Ascending aorta (tissue), 2 donors: Measurements from ENCODE around the gene MFN2. TPM values are rescaled to one million over a fixed set of nuclear protein-coding genes. Genes with fewer than 3 reads are reported as not detected.

ENCODE experiments used
- DNase-seq, 2 donors: peaks; one replicate each; pipeline ENCODE4 v3.0.0-alpha.2; 2019; ENCODE audit warnings: low spot score in 2 of 2
- H3K27ac ChIP-seq, 2 donors: fragments of 200-600 bp; sonication (generic); one replicate each; pipeline ENCODE4 v1.5.1; 2016 to 2017; ENCODE audit warnings: mild to moderate bottlenecking in 1 of 2
- H3K27me3 ChIP-seq: fragments of 200-600 bp; sonication (generic); one replicate; pipeline ENCODE4 v1.5.1; 2017
- H3K36me3 ChIP-seq, 2 donors: fragments of 200-600 bp; sonication (generic); one replicate each; pipeline ENCODE4 v1.5.1; 2016
- H3K4me1 ChIP-seq, 2 donors: fragments of 200-600 bp; sonication (generic); one replicate each; pipeline ENCODE4 v1.5.1; 2016 to 2017; ENCODE audit warnings: mild to moderate bottlenecking in 1 of 2
- H3K4me3 ChIP-seq, 2 donors: fragments of 200-600 bp; sonication (generic); one replicate each; pipeline ENCODE4 v1.5.1; 2016 to 2017; ENCODE audit warnings: mild to moderate bottlenecking in 1 of 2
- H3K9me3 ChIP-seq, 2 donors: fragments of 200-600 bp; sonication (generic); one replicate each; pipeline ENCODE4 v1.5.1; 2016
- intact Hi-C: fragments of 100-400 bp; cut with DNase I; formaldehyde crosslinking; loops from one replicate; pipeline ENCODE4 v1.15.1; 2023
- total RNA-seq: library from RNA; depleted of rRNA; stranded (reverse); fragments of >200 nt; gene quantifications from one replicate; pipeline ENCODE4 v1.1.0, GENCODE V29; 2016
- TF ChIP-seq, protein P1 (sequence below), 3 experiments: fragments of 200-600 bp in 2 of 3; fragments of 450-650 bp in 1 of 3; sonication (generic) in 2 of 3; IDR thresholded peaks; one replicate each; pipeline ENCODE4 v1.5.1; 2016 to 2019; ENCODE audit warnings: antibody characterized with exemption in 3 of 3, mild to moderate bottlenecking in 1 of 3, moderate library complexity in 1 of 3

Gene MFN2
- total RNA-seq, 1 donor from 2014 or later, result 85.6 TPM

DNA sequence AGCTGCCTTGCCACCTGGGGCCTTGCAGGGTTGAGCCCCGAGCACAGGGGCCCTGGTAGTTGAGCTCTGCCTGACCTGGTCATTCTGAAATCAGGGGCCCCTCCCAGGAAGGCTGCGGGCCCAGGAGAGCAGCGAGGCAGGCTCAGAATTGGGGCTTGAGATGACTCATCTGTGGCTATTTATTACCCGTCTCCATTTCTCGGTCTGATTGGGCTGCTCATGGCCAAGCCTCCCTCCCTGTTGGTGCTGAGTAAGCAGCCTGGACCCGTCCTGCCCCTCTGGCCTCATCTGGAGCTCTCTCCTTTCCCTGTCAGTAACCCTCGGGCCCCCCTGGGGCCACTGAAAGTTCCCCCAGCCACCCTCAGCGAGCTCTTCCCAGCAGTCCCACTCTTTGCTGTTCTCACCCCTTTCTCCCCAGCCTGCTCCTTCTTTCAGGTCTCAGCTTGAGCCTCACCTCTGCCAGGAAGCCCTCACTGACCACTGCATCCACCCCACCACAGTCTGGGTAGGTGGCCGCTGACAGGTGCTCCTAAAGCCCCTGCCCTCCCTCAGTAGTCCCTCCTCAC lies 71.8 kb downstream of the MFN2 start:
- TF ChIP-seq, protein P1, sequence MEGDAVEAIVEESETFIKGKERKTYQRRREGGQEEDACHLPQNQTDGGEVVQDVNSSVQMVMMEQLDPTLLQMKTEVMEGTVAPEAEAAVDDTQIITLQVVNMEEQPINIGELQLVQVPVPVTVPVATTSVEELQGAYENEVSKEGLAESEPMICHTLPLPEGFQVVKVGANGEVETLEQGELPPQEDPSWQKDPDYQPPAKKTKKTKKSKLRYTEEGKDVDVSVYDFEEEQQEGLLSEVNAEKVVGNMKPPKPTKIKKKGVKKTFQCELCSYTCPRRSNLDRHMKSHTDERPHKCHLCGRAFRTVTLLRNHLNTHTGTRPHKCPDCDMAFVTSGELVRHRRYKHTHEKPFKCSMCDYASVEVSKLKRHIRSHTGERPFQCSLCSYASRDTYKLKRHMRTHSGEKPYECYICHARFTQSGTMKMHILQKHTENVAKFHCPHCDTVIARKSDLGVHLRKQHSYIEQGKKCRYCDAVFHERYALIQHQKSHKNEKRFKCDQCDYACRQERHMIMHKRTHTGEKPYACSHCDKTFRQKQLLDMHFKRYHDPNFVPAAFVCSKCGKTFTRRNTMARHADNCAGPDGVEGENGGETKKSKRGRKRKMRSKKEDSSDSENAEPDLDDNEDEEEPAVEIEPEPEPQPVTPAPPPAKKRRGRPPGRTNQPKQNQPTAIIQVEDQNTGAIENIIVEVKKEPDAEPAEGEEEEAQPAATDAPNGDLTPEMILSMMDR (IDR thresholded peaks at IDR 0.05), result no peak
- peak; percentile 45 to 89 for DNase-seq

DNA sequence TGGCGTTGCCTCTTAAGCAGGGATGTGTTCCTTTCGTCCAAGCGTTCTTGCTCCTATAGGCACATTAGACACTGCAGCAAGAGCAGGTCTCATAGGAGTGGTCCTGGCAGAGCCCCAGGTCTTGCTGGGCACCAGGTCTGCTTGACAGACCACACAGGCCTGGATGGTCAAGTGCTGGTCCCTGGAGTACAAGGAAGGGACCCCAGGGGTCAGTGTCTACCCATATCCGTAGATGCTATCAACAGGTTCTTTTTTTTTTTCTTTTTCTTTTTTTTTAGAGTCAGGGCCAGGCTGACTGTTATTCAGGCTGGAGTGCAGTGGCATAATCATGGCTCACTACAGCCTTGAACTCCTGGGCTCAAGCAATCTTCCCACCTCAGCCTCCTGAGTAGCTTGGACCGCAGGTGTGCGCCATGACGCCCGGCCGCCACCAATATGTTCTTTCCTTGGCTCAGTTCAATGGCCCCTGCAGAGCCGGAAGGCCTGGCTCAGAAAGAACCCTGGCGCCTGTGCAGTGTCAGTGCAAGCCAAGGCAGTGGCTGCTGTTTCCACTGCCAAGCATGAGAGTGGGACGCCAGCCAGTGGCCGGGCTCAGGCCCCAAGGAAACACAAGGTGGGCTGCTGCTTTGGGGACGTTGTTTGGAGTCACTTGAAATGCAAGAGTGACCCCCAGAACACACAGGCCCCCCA lies 72.9 kb downstream of the MFN2 start:
- Histone ChIP-seq H3K9me3 (no peaks in the 10 kb centered on the region), H3K27ac (peak overlapping the region; percentile 35 to 64), H3K27me3 (no peaks in the 10 kb centered on the region), H3K36me3 (no peaks in the 10 kb centered on the region), H3K4me3 (no peak overlapping the region), H3K4me1 (peaks cover 10 to 12% of the 10 kb centered on the region in 2 donors)
- DNase-seq, result peak in 1 of 2 donors; percentile 74
- intact Hi-C loops, result loop anchor here (1.0 kb wide), 1 partner anchor 34 kb away; the partner anchor contains the start of gene MIIP
- TF ChIP-seq, protein P1 (IDR thresholded peaks at IDR 0.05), result peak in 2 of 3 experiments; percentile 20 to 40

More for the DNA sequence above, 71.8 kb downstream of the MFN2 start:
- Histone ChIP-seq H3K27ac (peak overlapping the region; percentile 35 to 64), H3K27me3 (no peaks in the 10 kb centered on the region), H3K36me3 (no peaks in the 10 kb centered on the region), H3K4me1 (peaks cover 10 to 12% of the 10 kb centered on the region in 2 donors), H3K9me3 (no peaks in the 10 kb centered on the region), H3K4me3 (peak overlapping the region; percentile 6 to 9)
- intact Hi-C loops, result loop anchor here (1.0 kb wide), 1 partner anchor 33 kb away; the partner anchor contains the start of gene MIIP

DNA sequence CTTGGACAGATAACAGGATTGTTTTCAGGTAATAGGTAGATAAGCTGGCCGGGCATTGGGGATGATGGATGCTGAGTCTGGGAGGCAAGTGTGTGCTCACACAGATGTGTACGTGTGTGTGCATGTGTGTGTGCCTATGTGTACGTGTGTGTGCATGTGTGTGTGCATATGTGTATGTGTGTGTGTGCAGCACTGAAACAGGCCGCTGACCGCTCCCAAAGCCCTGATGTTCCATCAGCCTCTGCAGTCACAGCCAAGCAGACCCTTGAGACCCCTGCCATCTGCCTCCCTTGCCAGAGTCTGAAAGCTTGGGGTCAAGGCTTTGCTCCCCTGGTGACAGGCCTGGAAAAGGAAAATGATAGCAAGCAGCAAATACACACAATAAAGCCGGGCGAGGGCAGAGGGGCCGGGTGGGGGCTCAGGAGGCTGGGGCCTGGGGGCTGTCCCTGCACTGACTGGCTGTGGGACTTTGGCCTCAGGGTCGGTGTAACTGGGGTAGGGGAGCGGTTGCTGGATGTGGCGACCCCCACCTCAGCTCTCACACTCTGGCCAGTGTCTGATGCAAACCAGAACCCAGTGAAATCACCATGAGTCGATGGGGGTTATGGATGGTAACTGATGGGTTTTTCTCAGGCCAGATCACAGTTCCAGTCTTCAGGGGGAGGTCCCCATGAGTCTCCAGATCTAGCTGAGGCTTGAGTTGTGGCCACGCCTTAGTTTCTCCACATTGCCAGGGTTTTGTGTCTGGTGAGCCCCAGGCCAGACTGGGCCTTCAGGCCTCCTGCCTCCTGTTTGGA lies 73.7 kb downstream of the MFN2 start:
- TF ChIP-seq, protein P1 (IDR thresholded peaks at IDR 0.05), result no peak
- no peak overlapping the region for H3K27ac ChIP-seq
- H3K4me3 ChIP-seq, result no peak overlapping the region

DNA sequence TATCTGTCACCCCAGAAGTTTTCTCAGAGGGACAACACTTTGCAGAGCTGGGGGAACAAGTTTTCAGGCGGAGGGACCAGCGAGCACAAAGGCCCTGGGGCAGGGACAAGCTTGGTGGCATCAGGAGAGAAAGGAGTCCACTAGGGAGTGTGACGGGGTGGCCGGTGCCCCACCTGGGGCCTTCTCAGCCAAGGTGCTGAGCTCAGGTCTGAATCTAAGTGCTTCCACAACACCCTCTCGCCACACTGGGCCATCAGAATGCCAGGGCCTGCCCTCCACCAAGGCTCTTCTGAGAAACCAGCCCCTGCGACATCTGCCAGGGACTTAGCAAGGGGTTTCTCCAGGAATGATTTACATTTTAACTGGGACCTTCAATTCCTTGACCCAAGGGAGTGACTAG lies 75.0 kb downstream of the MFN2 start:
- no peak for DNase-seq
- H3K4me1 ChIP-seq, result peaks cover 10 to 12% of the 10 kb centered on the region in 2 donors
- no peaks in the 10 kb centered on the region for H3K36me3 ChIP-seq
- TF ChIP-seq, protein P1 (IDR thresholded peaks at IDR 0.05), result no peak
- no peak overlapping the region for H3K27ac ChIP-seq
- H3K27me3 ChIP-seq, result no peaks in the 10 kb centered on the region
- H3K4me3 ChIP-seq, result no peak overlapping the region
- intact Hi-C loops, result no loop called here
- no peaks in the 10 kb centered on the region for H3K9me3 ChIP-seq

More for the DNA sequence above, 73.7 kb downstream of the MFN2 start:
- no peak for DNase-seq
- Histone ChIP-seq H3K27me3 (no peaks in the 10 kb centered on the region), H3K4me1 (peaks cover 10 to 12% of the 10 kb centered on the region in 2 donors), H3K9me3 (no peaks in the 10 kb centered on the region), H3K36me3 (no peaks in the 10 kb centered on the region)
- intact Hi-C loops, result no loop called here

DNA sequence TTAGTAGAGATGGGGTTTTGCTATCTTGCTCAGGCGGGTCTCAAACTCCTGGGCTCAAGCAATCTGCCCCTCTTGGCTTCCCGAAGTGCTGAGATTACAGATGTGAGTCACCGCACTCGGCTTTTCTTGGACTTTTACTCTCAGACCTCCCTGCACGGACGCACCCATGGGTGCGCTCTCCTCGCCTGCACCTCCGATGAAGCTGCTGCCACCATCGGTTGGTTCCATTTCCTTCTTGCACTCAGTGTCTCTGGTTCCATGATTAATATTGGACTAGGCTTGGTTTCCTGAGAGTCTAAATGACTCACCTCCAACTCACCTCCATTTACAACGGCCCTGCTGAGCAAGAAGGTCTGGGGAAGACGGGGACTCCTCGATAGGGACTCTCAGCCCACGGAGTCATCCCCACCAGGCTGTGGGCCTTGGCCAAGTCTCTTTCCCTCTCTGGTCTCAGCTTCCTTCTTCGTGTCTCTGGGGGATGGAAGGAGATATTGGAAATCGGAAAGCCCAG lies 76.1 kb downstream of the MFN2 start:
- Histone ChIP-seq H3K36me3 (no peaks in the 10 kb centered on the region), H3K4me3 (no peak overlapping the region), H3K27me3 (no peaks in the 10 kb centered on the region), H3K9me3 (no peaks in the 10 kb centered on the region), H3K4me1 (peaks cover 10 to 12% of the 10 kb centered on the region in 2 donors), H3K27ac (no peak overlapping the region)
- TF ChIP-seq, protein P1 (IDR thresholded peaks at IDR 0.05), result no peak
- DNase-seq, result no peak
- intact Hi-C loops, result no loop called here
